Measurements from ENCODE around the gene CDK18.

DNA sequence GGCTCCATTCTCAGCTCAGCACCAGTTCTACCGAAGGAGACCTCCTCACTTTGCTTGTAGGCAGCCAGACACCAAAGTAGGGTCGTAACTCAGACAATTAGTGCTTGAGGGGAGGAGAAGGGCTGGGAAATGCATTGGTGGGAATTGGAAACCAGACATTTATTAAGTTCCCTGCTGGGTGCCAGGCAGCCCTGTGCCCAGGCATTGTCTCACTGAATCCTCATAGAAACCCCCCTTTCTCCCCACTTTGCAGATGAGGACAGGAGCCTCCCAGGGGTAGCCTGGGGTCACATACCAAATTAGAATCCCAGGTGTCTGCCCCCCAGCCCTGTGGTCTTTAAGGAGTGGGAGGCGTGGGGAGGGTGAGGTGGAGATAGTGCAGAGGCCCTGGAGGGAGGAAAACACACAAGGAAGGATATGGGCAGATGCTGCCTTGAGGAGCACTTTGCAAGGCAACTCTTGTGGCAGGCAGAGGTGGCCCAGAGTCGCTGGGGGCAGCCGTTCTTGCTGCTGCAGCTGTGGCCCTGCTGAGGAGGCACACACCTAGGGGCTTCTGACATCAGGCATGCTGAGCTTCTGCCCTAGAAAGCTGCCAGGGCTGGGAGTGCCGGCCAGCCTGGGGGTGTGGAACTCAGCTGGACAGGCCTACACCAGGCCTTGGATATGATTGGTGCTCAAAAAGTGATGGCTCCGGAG is 29.4 kb downstream of the CDK18 start:
- TF ChIP-seq SUZ12 (IDR thresholded peaks at IDR 0.05; ENCODE audit: extremely low read depth, insufficient read depth, insufficient read length) (no peak), ZNF274 (IDR thresholded peaks at IDR 0.05; ENCODE audit: low read depth, low read length) (no peak), YY1 (IDR thresholded peaks at IDR 0.05; ENCODE audit: insufficient read depth, insufficient read length) (no peak)

Data from NT2/D1 (cell line).